K562 (cell line): ENCODE results near the gene WFDC8. TPM values are rescaled to one million over a fixed set of nuclear protein-coding genes. Genes with fewer than 3 reads are reported as not detected.

Experiments used
- ATAC-seq: fragments of 200-7000 bp; cut with Tn5 transposase; 3 replicates; pipeline ENCODE4 v1.9.1; 2020; ENCODE audit warnings: moderate library complexity
- BruUV-seq: library from RNA; stranded (reverse); fragments of 400-500 nt; replicated peaks from 2 replicates; lab custom pipeline; 2021; lab: Mats Ljungman, UMichigan
- CTCF ChIA-PET: fragments of 300-600 bp; formaldehyde crosslinking; extraction: SDS; loops from one replicate; lab custom pipeline; 2021; ENCODE audit warnings: low intra/inter-chr PET ratio; lab: Yijun Ruan, JAX
- POLR2A ChIA-PET: fragments of 300-600, 350-650 bp; sonication (Branson Sonifier 250); formaldehyde crosslinking; extraction: SDS; loops from one replicate; lab custom pipeline; 2021; ENCODE audit warnings: antibody characterized with exemption, inconsistent platforms; lab: Yijun Ruan, JAX
- DNase-seq, 4 experiments: peaks; one replicate each; pipeline versions ENCODE4 v3.0.0 to v3.0.0-alpha.2; 2011 to 2018; ENCODE audit warnings: low spot score in 3 of 4, mixed read lengths in 3 of 4; ENCODE audit errors: extremely low read depth in 1 of 4
- FAIRE-seq: peaks from 2 replicates; lab custom pipeline; 2011; peaks lifted over from hg19 to GRCh38; lab: Jason Lieb, UNC
- H2AFZ ChIP-seq: 2 replicates; pipeline ENCODE4 v1.6.0; 2011; ENCODE audit warnings: low read depth, low read length, control low read depth, inconsistent platforms
- H3K27ac ChIP-seq: fragments of 200-600 bp; 3 replicates; pipeline ENCODE4 v1.8.0; 2011; ENCODE audit warnings: low read depth, mild to moderate bottlenecking, control low read depth, inconsistent platforms, low read length, moderate library complexity, mixed read lengths; ENCODE audit errors: extremely low read depth
- H3K27me3 ChIP-seq, 2 experiments: fragments of 300-600 bp in 1 of 2; 2 replicates in 1 of 2; 3 replicates in 1 of 2; pipeline versions ENCODE4 v1.6.0 to v1.8.0; 2011; ENCODE audit warnings: inconsistent platforms in 2 of 2, low read length in 2 of 2, mild to moderate bottlenecking in 1 of 2, mixed read lengths in 1 of 2, moderate library complexity in 1 of 2; ENCODE audit not compliant: control insufficient read depth in 2 of 2, insufficient read depth in 2 of 2
- H3K36me3 ChIP-seq: fragments of 300-600 bp; 3 replicates; pipeline ENCODE4 v1.8.0; 2011; ENCODE audit warnings: mild to moderate bottlenecking, low read length, inconsistent platforms; ENCODE audit not compliant: control insufficient read depth, insufficient read depth
- H3K4me1 ChIP-seq, 2 experiments: fragments of 200-600 bp in 1 of 2; replicated peaks in 1 of 2; 2 replicates in 1 of 2; 3 replicates in 1 of 2; pipeline versions ENCODE4 v1.5.1 to v1.8.0; 2011; ENCODE audit warnings: inconsistent platforms in 2 of 2, low read length in 2 of 2, mild to moderate bottlenecking in 1 of 2, mixed read lengths in 1 of 2, moderate library complexity in 1 of 2; ENCODE audit not compliant: control insufficient read depth in 2 of 2, insufficient read depth in 2 of 2
- H3K4me2 ChIP-seq: 2 replicates; pipeline ENCODE4 v1.6.1; 2011; ENCODE audit warnings: low read length, control low read depth, inconsistent platforms, mixed read lengths; ENCODE audit not compliant: insufficient read depth
- H3K4me3 ChIP-seq: fragments of 200-600 bp; sonication (generic), shearing (Covaris generic); 2 replicates; pipeline ENCODE4 v1.5.1; 2016; ENCODE audit warnings: control low read depth, inconsistent platforms
- H3K79me2 ChIP-seq: fragments of 200-600 bp; 3 replicates; pipeline ENCODE4 v1.8.0; 2011; ENCODE audit warnings: low read length, inconsistent platforms; ENCODE audit not compliant: control insufficient read depth, insufficient read depth
- H3K9ac ChIP-seq, 2 experiments: 2 replicates each; pipeline versions ENCODE4 v1.6.0 to v1.6.1; 2011; ENCODE audit warnings: low read depth in 2 of 2, low read length in 2 of 2, control low read depth in 1 of 2, inconsistent platforms in 1 of 2, mild to moderate bottlenecking in 1 of 2, mixed read lengths in 1 of 2; ENCODE audit not compliant: insufficient read depth in 1 of 2
- H3K9me1 ChIP-seq: one replicate; pipeline ENCODE4 v1.6.0; 2011; ENCODE audit warnings: inconsistent platforms, mild to moderate bottlenecking, low read length, moderate library complexity; ENCODE audit not compliant: control insufficient read depth, insufficient read depth
- H3K9me3 ChIP-seq: replicated peaks from 2 replicates; pipeline ENCODE4 v1.5.1; 2011; ENCODE audit warnings: low read depth, low read length, inconsistent platforms; ENCODE audit not compliant: control insufficient read depth, insufficient read depth
- H4K20me1 ChIP-seq: replicated peaks from 2 replicates; pipeline ENCODE4 v1.6.1; 2011; ENCODE audit warnings: low read length, inconsistent platforms, mixed read lengths; ENCODE audit not compliant: control insufficient read depth, insufficient read depth
- BHLHE40 ChIP-seq: IDR thresholded peaks from 2 replicates; pipeline ENCODE4 v1.6.1; 2011; ENCODE audit warnings: low read length, improper control_type of control experiment
- CREB3L1 ChIP-seq: fragments of 450-650 bp; IDR thresholded peaks from 2 replicates; pipeline ENCODE4 v1.6.1; 2014; ENCODE audit warnings: low read depth, mild to moderate bottlenecking, moderate library complexity, borderline replicate concordance
- EP300 ChIP-seq: IDR thresholded peaks from 2 replicates; pipeline ENCODE4 v1.6.1; 2012; ENCODE audit warnings: low read length, improper control_type of control experiment
- KHSRP ChIP-seq: fragments of 450-650 bp; IDR thresholded peaks from 2 replicates; pipeline ENCODE4 v1.6.1; 2017
- MEIS2 ChIP-seq: fragments of 450-650 bp; IDR thresholded peaks from 2 replicates; pipeline ENCODE4 v1.6.1; 2014; ENCODE audit warnings: mild to moderate bottlenecking; ENCODE audit not compliant: partially characterized antibody
- PKNOX1 ChIP-seq: fragments of 450-650 bp; IDR thresholded peaks from 2 replicates; pipeline ENCODE4 v1.6.1; 2016
- RB1 ChIP-seq: fragments of 450-650 bp; IDR thresholded peaks from 2 replicates; pipeline ENCODE4 v1.6.1; 2017; ENCODE audit warnings: low read depth, mild to moderate bottlenecking
- TEAD2 ChIP-seq: fragments of 450-650 bp; IDR thresholded peaks from 2 replicates; pipeline ENCODE4 v1.6.1; 2016; ENCODE audit warnings: missing genetic modification characterization, control low read depth, missing compliant biosample characterization
- TEAD4 ChIP-seq, 2 experiments: sonication (generic) in 1 of 2; formaldehyde crosslinking in 1 of 2; IDR thresholded peaks; 2 replicates each; pipeline versions ENCODE4 v1.6.1 to v1.8.0; 2012 to 2022; ENCODE audit warnings: borderline replicate concordance in 1 of 2, inconsistent platforms in 1 of 2, low read length in 1 of 2, mild to moderate bottlenecking in 1 of 2, missing genetic modification reagents in 1 of 2
- ZBTB8A ChIP-seq: fragments of 450-650 bp; IDR thresholded peaks from 2 replicates; pipeline ENCODE4 v1.6.1; 2018; ENCODE audit warnings: mild to moderate bottlenecking, moderate library complexity; ENCODE audit not compliant: partially characterized antibody
- WGBS: fragments of 100-300 bp; shearing (Covaris generic); methylation state at CpG from one replicate; pipeline ENCODE4 v1.1.6; 2016; ENCODE audit warnings: low coverage, mixed read lengths; ENCODE audit not compliant: insufficient coverage; ENCODE audit errors: missing lambda C conversion rate; 5-methylcytosine and 5-hydroxymethylcytosine counted together
- in situ Hi-C: fragments of 300-500 bp; cut with MboI; formaldehyde crosslinking; loops from 4 replicates; pipeline ENCODE4 v1.15.0; 2018; ENCODE audit warnings: inconsistent platforms, mixed read lengths
- intact Hi-C: fragments of 100-400 bp; cut with micrococcal nuclease; formaldehyde crosslinking; loops from 2 replicates; pipeline ENCODE4 v1.14.2; 2022
- polyA plus RNA-seq, 8 experiments: library from polyadenylated mRNA; depleted of rRNA in 4 of 8; stranded (reverse) in 5 of 8; unstranded in 3 of 8; fragments of >200 nt; fragmentation: Nextera tagmentation in 2 of 8; fragmentation: Illumina TruSeq in 1 of 8; extraction: Ambion mirVana in 2 of 8; extraction: Trizol in 1 of 8; gene quantifications; 2 replicates each; pipeline versions ENCODE4 v1.2.1 to v1.2.3, GENCODE V29; 2011 to 2014; ENCODE audit warnings: inconsistent platforms in 1 of 8, missing spikeins in 1 of 8
- total RNA-seq, 7 experiments: library from RNA; depleted of rRNA in 6 of 7; stranded (reverse); fragments of >200 nt in 6 of 7; fragmentation: Illumina TruSeq in 2 of 7; extraction: Trizol in 2 of 7; gene quantifications; 2 replicates each; pipeline versions ENCODE4 v1.2.1 to v1.2.3, GENCODE V29; 2011 to 2021; ENCODE audit warnings: low replicate concordance in 1 of 7
- TF ChIP-seq, protein P1 (sequence below): fragments of 450-650 bp; IDR thresholded peaks from 2 replicates; pipeline ENCODE4 v1.6.1; 2017; ENCODE audit warnings: antibody characterized with exemption

The WFDC8 gene
- total and polyA plus RNA-seq, 9 of the 15 experiments (the other 6 are each of a cell fraction or from before 2014, with no cell fraction given) = not detected

DNA sequence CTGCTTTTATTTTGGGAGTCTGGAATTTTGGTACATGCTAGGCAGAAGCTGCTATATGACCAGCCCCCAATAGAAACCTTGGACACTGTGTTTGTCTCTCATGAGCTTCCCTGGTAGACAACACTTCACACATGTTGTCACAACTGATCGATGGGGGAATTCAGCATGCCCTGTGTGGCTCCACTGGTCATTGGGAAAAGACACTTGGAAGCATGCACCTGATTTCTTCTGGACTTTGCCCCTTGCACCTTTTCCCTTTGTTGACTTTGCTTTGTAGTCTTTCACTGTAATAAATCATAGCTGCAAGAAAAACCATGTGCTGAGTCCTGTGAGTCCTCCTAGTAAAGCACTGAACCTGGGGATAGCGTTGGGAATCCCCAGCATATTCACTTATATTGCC is 42.5 kb upstream of the WFDC8 start (continued):
- no peak for TF ChIP-seq MEIS2
- TF ChIP-seq ZBTB8A = no peak
- TF ChIP-seq TEAD4 (IDR thresholded peaks at IDR 0.05; ENCODE audit: low read length) = no peak
- no peak for TF ChIP-seq TEAD4 (CRISPR knock-in tag; IDR thresholded peaks at IDR 0.05; ENCODE audit: borderline replicate concordance)
- no peak for TF ChIP-seq CREB3L1
- no peak for TF ChIP-seq TEAD2
- TF ChIP-seq KHSRP = no peak
- TF ChIP-seq BHLHE40 = no peak
- TF ChIP-seq, protein P1, sequence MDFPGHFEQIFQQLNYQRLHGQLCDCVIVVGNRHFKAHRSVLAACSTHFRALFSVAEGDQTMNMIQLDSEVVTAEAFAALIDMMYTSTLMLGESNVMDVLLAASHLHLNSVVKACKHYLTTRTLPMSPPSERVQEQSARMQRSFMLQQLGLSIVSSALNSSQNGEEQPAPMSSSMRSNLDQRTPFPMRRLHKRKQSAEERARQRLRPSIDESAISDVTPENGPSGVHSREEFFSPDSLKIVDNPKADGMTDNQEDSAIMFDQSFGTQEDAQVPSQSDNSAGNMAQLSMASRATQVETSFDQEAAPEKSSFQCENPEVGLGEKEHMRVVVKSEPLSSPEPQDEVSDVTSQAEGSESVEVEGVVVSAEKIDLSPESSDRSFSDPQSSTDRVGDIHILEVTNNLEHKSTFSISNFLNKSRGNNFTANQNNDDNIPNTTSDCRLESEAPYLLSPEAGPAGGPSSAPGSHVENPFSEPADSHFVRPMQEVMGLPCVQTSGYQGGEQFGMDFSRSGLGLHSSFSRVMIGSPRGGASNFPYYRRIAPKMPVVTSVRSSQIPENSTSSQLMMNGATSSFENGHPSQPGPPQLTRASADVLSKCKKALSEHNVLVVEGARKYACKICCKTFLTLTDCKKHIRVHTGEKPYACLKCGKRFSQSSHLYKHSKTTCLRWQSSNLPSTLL = no peak

- H3K79me2 ChIP-seq = no peaks in the 10 kb centered on the region
- WGBS = 0% methylated on average over 2 of the region's 2 CpGs
- H3K27ac ChIP-seq = no peak overlapping the region
- H3K4me1 ChIP-seq = no peaks in the 10 kb centered on the region; a peak in 1 of 5 replicates
- no peaks in the 10 kb centered on the region for H3K36me3 ChIP-seq
- no peaks in the 10 kb centered on the region for H3K9me3 ChIP-seq
- H3K4me2 ChIP-seq = no peak overlapping the region
- DNase-seq = no peak
- H4K20me1 ChIP-seq = no peaks in the 10 kb centered on the region
- POLR2A ChIA-PET = interaction anchor here (0.6 to 2.1 kb wide), 2 partner anchors 12 to 259 kb away, joined by 3 to 5 read pairs; partner anchors contain the start of gene WFDC10A
- in situ Hi-C loops (no loop called here), intact Hi-C loops (no loop called here)
- no TSS peak for BruUV-seq
- ATAC-seq = no peak
- H3K4me3 ChIP-seq = no peak overlapping the region
- FAIRE-seq = no peak
- H3K27me3 ChIP-seq = no peaks in the 10 kb centered on the region
- no peak for TF ChIP-seq RB1
- no peak for TF ChIP-seq PKNOX1
- no peak for TF ChIP-seq EP300
- TF ChIP-seq, all 486 proteins: peak for 0
- Histone ChIP-seq H3K9me1 (no peaks in the 10 kb centered on the region), H2AFZ (no peak overlapping the region), H3K9ac (no peak overlapping the region)
- CTCF ChIA-PET = no interaction called here
These were observed 38.5 kb upstream of the WFDC8 start for GRCh38 chr20:45617591-45617990.
